ENCODE measurements around the gene ZBTB7C. TPM values are rescaled to one million over a fixed set of nuclear protein-coding genes. Genes with fewer than 3 reads are reported as not detected.

ZBTB7C gene
- total RNA-seq, 1 donor from 2014 or later, result 7.4 TPM

DNA sequence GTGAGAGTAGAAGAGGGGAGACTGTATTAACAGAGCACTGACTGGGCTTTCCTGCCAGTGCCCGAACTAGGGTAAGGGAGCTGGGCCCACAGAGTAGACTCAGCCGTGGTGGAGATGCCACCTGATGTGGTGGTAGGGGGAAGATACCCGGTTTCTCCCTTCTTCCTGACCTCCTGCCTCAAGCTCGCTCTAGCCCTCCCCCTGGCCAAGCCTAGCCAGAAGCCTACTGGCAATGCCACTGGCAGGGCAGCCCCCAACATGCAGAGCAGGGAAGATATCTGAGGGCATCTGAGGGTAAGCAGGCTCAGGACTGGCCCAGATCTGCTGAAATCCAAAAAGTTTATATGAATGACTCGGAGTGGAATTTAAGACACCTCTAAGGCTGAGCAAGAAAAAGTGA, 316.1 kb downstream of the ZBTB7C start:
- Mint-ChIP-seq H3K4me3 (no peak overlapping the region), H3K4me1 (peaks cover 9% of the 10 kb centered on the region), H3K36me3 (no peaks in the 10 kb centered on the region), H3K27ac (no peak overlapping the region), H3K27me3 (ENCODE audit: low read depth) (no peaks in the 10 kb centered on the region), H3K9me3 (no peaks in the 10 kb centered on the region)
- TF ChIP-seq, protein P1, sequence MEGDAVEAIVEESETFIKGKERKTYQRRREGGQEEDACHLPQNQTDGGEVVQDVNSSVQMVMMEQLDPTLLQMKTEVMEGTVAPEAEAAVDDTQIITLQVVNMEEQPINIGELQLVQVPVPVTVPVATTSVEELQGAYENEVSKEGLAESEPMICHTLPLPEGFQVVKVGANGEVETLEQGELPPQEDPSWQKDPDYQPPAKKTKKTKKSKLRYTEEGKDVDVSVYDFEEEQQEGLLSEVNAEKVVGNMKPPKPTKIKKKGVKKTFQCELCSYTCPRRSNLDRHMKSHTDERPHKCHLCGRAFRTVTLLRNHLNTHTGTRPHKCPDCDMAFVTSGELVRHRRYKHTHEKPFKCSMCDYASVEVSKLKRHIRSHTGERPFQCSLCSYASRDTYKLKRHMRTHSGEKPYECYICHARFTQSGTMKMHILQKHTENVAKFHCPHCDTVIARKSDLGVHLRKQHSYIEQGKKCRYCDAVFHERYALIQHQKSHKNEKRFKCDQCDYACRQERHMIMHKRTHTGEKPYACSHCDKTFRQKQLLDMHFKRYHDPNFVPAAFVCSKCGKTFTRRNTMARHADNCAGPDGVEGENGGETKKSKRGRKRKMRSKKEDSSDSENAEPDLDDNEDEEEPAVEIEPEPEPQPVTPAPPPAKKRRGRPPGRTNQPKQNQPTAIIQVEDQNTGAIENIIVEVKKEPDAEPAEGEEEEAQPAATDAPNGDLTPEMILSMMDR (IDR thresholded peaks at IDR 0.05; ENCODE audit: unreplicated experiment), result no peak
- DNase-seq (ENCODE audit: low spot score in 2 of 2, unreplicated experiment in 2 of 2), result no peak

DNA sequence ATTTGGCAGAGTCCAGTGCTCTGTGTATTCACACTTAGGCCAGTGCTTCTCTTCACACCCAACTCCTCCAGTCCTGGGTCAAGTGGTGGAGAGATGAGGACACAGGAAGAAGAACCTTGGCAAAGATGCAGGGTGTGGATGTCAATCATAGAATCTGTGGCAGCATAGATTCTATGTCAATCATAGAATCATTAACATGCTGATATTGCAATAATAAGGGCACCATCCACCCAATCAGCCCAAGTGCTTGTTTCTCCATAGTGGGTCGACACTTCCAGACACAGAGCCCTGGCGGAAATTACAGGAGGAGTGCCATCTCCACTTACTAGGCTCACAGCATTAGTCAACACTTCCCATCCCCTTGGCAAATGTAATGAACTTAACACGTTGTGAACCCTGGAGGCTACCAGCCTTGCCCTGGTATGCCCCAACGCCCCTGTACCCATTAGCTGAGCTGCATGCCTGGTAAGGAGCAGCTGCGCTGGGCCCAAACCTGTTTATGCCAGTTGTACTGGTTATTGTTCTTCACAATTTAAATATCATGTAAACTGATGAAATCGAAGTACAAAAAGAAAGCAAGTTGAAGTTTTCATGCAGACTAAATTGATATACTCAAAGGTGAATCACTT, 317.2 kb downstream of the ZBTB7C start:
- Mint-ChIP-seq H3K4me3 (no peak overlapping the region), H3K9me3 (no peaks in the 10 kb centered on the region), H3K27ac (no peak overlapping the region), H3K4me1 (peaks cover 9% of the 10 kb centered on the region), H3K27me3 (ENCODE audit: low read depth) (no peaks in the 10 kb centered on the region), H3K36me3 (no peaks in the 10 kb centered on the region)
- TF ChIP-seq, protein P1 (IDR thresholded peaks at IDR 0.05; ENCODE audit: unreplicated experiment), result no peak
- no peak for DNase-seq (ENCODE audit: low spot score in 2 of 2, unreplicated experiment in 2 of 2)

DNA sequence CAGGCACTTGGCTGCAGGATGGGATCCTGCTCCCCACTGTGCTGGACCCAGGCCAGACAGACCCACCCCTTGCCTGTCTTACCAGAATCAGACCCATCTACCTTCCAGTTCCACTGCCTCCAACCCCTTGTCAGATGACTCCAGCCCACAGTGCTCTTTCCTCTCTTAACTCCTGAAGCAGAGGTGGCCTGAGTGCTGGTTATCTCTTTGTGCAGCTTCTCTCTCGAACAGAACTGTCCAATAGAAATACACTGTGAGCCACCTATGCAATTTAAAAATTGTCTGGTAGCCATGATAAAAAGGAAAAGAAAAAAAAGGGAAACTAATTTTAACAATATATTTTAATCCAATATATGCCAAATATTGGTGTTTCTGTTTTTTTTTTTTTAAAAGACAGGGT, 318.5 kb downstream of the ZBTB7C start:
- Mint-ChIP-seq H3K9me3 (no peaks in the 10 kb centered on the region), H3K4me1 (peaks cover 13% of the 10 kb centered on the region)
- TF ChIP-seq, protein P1 (IDR thresholded peaks at IDR 0.05; ENCODE audit: unreplicated experiment), result no peak

DNA sequence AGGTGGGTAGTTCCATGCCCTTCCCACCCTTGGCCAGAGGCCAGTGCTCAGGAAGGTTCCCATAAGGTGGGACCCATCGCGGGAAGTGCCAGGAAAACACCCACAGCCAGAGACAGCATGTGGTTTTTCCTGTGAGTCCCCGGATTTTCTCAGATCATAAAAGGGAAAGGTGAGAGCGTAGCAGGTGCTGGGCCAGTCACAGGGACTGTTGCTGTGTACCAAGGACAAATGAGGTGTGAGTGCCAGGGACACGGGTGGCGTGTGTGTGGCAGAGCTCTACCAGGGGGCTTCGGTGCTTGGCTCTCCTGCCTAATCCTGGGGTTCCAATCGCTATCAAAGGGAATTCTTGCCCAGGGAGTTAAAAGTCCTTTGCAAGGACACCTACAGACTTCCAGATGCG, 319.2 kb downstream of the ZBTB7C start:
- no peaks in the 10 kb centered on the region for H3K27me3 Mint-ChIP-seq (ENCODE audit: low read depth)
- no peaks in the 10 kb centered on the region for H3K9me3 Mint-ChIP-seq
- TF ChIP-seq, protein P1 (IDR thresholded peaks at IDR 0.05; ENCODE audit: unreplicated experiment), result no peak
- H3K4me1 Mint-ChIP-seq, result peaks cover 17% of the 10 kb centered on the region
- no peak for DNase-seq (ENCODE audit: low spot score in 2 of 2, unreplicated experiment in 2 of 2)
- H3K36me3 Mint-ChIP-seq, result no peaks in the 10 kb centered on the region
- no peak overlapping the region for H3K4me3 Mint-ChIP-seq
- H3K27ac Mint-ChIP-seq, result no peak overlapping the region

More for the DNA sequence above, 318.5 kb downstream of the ZBTB7C start:
- H3K36me3 Mint-ChIP-seq, result no peaks in the 10 kb centered on the region
- no peak for DNase-seq (ENCODE audit: low spot score in 2 of 2, unreplicated experiment in 2 of 2)
- H3K27me3 Mint-ChIP-seq (ENCODE audit: low read depth), result no peaks in the 10 kb centered on the region
- H3K27ac Mint-ChIP-seq, result no peak overlapping the region
- no peak overlapping the region for H3K4me3 Mint-ChIP-seq

DNA sequence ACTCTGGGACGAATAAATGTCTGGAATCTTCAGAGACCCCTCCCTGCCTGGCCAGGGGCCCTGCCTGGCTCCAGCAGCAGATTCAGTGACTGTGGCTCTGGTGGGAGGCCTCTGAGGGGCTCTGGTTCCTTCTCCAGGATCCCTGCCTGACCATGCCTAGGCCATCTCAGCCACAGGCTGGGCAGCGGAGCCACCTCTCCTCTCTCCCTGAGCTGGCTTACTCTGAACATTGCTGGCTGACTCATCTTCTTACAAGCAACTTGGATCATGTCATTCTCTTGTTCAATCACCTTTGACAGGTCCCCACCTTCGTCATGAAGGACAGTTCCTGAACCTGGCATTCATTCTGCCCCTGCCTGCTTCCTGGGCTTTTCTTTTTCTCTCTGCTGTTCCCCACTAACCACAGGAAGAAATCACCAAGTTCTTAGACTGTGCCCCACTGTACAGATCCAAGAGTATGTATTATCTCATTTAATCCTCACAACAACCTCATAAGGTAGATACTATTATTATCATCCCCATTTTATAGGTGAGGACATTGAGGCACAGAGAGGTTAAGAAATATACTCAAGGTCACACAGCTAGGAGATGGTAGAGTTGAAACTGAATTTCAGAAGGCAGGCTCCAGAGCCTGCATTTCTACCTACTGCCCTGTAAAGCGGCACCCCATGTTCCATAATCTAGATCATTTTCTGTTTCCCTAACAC, 323.2 kb downstream of the ZBTB7C start:
- no peak for DNase-seq (ENCODE audit: low spot score in 2 of 2, unreplicated experiment in 2 of 2)
- Mint-ChIP-seq H3K9me3 (no peaks in the 10 kb centered on the region), H3K4me1 (peaks cover 15% of the 10 kb centered on the region)

More for the DNA sequence above, 323.2 kb downstream of the ZBTB7C start:
- TF ChIP-seq, protein P1 (IDR thresholded peaks at IDR 0.05; ENCODE audit: unreplicated experiment), result no peak
- Mint-ChIP-seq H3K27ac (no peak overlapping the region), H3K27me3 (ENCODE audit: low read depth) (no peaks in the 10 kb centered on the region), H3K4me3 (no peak overlapping the region), H3K36me3 (no peaks in the 10 kb centered on the region)

Measured in mesothelial cell of epicardium (in vitro differentiated cells).